Stimulated activated CD8-positive, alpha-beta memory T cell treated with anti-CD3 and anti-CD28 coated beads, Interleukin-7, amount 100 ng/mL, for 4 hours (primary cell): ENCODE data around the gene CACNA1G.

Experiments
- DNase-seq, 2 donors: peaks; one replicate each; pipeline ENCODE4 v3.0.0-alpha.2; 2020; ENCODE audit warnings: low read depth in 2 of 2

Gene CACNA1G

DNA sequence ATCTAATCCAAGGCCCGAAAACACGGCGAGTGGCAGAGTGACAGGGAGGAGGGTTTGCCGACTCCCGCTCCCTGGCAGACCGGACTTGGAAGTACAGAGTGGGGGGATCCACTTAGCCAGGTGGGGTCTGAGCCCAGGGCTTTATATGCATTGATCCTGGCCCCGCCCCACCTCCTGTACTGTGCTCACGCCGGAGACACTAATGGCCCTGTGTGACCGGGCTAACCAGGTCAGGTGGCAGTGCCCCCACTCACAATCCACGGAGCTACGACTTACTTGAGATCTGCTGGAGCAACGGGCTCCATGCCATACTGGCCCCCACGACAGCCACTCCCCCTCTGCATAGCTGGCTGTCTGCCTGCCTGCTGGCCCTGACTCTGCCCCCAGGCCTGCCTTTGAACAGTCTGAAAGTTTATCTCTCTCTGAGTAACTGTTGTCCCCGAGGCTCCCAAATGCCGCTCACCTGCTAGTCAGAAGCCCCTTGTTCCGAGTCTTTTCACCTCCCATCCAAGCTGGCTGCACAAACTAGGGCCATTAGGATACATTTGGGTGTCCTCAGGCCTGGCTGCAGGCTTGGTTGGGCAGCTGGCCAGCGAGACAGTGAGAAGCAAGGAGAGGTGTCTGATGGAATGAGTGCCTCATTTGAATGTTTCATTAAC, 28.0 kb downstream of the CACNA1G start:
- DNase-seq: no peak

GRCh38 chr17:50589095-50589705, 28.7 kb downstream of the CACNA1G start:
- DNase-seq: no peak

DNA sequence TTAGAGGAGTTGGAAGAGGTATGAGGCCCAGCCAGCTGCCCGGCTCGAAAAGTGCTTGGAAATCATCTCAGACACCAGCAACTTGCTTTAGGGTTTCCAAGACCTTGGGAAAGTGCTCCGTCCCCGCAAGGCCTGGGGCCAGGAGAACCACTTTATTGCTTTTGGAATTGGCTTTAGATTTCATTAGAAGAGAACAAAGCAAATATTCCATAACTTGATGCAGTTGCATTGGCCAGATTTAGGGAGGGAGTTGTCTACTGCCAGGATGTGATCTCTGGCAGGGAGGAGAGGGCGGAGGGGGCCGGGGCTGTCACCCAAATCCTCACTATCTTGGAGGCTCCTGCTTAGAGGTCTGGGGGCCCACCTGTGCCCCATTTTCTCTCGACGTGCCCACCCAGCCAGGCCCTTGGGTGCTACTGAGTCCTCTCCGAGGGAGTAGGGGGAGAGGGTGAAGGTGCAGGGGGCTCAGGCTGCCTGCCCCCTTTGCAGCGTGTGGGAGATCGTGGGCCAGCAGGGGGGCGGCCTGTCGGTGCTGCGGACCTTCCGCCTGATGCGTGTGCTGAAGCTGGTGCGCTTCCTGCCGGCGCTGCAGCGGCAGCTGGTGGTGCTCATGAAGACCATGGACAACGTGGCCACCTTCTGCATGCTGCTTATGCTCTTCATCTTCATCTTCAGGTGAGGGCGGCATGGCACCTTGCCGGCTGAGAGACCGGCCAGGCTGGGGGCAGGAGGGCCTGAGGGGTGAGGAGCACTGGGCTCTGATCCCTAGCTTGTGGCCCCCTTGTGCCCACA, 30.6 kb downstream of the CACNA1G start:
- DNase-seq: no peak

- no peak for DNase-seq
These were observed 32.8 kb downstream of the CACNA1G start for GRCh38 chr17:50593321-50593720.

DNA sequence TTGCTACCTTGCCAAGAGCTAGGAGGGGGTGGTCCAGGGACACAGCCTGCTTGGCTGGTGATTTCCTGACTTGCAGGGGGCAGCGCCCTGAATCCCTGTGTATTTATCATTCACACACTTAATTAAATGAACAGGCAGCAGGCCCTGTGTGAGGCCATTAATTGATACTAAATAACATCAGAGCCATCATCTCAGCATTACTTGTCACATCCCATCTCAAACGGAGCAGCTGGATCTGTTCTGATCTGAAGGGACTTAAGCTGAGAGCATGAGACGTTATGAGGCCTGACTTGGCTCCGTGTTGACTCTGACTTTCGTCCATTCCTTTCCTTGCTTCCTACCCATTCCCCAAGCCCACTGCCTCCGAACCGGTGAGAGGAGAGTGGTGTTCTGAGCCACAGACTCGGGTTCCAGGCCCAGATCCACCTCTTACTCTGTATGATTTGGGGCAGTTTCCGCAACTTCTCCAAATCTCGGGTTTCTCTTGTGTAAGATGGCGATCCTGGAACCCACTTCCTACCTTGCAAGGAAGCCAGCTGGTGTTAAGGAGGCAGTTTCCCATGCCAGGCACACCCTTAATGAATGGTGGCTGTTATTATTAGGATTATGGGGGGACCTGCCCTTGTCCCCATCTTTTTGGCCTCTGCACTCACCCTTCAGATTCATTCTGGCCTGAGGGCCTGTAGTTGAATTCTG, 33.8 kb downstream of the CACNA1G start:
- no peak for DNase-seq

- DNase-seq: no peak
These were observed 34.4 kb downstream of the CACNA1G start for GRCh38 chr17:50594892-50595291.

DNA sequence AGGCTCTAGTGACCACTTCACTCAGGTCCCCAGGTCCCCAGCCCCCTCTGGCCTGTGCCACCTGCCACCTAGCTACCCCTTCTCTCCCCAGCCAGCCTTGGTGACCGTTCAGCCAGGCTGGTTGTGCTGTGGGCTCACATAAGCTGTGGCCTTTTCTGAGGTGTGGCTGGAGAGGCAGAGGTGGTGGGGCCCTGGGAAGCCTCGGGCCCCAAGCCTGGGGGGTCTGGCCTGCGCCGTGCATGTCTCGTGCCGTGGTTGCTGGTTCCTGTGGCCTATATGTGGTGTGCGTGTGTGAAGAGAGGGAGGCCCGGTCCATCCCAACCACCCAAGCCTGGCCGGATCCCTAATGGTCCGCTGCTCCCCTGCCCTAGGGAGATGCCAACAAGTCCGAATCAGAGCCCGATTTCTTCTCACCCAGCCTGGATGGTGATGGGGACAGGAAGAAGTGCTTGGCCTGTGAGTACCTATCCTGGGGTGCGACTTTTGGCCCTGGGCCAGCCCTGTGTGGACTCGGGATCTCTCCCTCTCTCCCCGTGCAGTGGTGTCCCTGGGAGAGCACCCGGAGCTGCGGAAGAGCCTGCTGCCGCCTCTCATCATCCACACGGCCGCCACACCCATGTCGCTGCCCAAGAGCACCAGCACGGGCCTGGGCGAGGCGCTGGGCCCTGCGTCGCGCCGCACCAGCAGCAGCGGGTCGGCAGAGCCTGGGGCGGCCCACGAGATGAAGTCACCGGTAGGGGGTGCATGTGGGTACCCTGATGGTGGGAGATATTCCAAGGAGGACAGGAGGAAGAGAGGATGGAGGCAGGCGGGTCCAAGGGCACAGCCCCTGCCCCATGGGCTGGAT, 35.9 kb downstream of the CACNA1G start:
- no peak for DNase-seq

DNA sequence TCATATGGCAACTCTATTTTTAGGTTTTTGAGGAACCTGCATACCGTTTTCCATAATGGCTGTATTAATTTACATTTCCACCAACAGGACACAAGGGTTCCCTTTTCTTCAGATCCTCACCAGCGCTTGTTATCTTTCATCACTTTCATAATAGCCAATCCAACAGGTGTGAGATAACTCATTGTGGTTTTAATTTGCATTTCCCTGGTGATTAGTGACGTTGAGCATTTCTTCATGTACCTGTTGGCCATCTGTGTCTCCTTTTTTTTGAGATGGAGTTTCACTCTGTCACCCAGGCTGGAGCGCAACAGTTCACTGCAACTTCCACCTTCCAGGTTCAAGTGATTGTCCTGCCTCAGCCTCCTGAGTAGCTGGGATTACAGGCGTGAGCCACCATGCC, 38.0 kb downstream of the CACNA1G start:
- no peak for DNase-seq

DNA sequence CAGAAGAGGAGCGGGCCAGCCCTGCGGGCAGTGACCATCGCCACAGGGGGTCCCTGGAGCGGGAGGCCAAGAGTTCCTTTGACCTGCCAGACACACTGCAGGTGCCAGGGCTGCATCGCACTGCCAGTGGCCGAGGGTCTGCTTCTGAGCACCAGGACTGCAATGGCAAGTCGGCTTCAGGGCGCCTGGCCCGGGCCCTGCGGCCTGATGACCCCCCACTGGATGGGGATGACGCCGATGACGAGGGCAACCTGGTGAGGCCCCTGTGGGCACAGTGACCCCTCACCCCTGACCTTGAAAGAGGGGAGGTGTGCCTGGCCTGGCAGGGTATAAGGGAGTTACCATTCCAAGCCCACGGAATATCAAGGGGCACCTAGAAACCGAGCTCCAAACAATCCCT, 39.1 kb downstream of the CACNA1G start:
- DNase-seq: no peak

DNA sequence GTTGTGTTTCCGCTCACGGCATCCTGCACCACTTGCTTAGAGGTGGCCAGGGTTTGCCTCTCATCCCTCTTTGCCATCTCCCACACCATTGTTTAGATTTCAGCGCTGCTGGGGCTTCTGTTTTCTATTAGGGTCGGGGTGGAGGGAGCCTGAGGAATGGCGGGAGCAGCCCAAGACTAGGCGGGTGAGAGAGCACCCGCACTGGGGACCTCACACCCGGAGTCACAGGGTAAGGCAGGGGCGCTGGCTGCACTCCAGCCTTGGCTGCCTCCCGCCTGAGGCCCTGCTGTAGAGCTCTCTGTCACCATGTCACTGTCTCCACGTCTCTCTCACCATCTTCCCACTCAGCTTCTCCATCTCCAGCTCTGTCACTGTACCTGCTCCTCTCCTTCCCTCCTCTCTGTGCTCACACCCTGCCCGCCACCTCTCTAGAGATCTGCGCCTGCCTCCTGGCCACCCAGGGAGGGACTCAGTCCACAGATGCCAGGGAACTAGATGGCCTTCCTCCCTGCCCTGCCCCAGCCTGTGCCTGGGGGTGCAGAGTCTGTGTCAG, 41.4 kb downstream of the CACNA1G start:
- no peak for DNase-seq

DNA sequence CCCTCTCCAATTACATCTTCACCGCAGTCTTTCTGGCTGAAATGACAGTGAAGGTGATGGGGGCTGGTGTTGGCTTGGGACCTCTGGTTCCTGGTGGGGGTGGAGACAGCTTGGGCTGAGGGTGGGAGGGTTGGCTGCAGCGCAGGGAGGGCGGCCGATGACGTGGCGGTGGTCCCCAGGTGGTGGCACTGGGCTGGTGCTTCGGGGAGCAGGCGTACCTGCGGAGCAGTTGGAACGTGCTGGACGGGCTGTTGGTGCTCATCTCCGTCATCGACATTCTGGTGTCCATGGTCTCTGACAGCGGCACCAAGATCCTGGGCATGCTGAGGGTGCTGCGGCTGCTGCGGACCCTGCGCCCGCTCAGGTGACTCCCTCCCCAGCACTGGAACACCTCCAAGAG, 42.3 kb downstream of the CACNA1G start:
- no peak for DNase-seq

DNA sequence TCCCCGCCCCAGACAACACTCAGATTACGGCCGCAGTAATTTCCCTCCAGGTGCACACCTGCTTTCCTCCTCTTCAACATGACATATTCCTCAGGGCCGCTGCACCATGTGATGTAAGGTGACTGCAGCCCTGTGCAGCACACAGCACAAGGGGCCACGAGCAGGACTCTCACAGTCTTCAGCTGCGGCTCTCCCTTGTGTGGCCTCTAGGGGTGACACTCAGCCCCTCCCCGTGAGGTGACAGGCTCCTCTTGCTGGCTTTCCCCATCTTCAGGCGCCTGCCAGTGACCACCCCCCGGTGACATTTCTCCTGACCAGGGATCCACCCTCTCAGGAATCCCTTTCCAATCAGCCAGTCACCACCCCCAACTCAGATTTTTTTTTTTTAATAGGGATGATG, 42.8 kb downstream of the CACNA1G start:
- no peak for DNase-seq

- DNase-seq: no peak
These were observed 44.0 kb downstream of the CACNA1G start for GRCh38 chr17:50604513-50604912.

- DNase-seq: no peak
These were observed 44.9 kb downstream of the CACNA1G start for GRCh38 chr17:50605429-50605828.

- no peak for DNase-seq
These were observed 47.1 kb downstream of the CACNA1G start for GRCh38 chr17:50607522-50608175.

DNA sequence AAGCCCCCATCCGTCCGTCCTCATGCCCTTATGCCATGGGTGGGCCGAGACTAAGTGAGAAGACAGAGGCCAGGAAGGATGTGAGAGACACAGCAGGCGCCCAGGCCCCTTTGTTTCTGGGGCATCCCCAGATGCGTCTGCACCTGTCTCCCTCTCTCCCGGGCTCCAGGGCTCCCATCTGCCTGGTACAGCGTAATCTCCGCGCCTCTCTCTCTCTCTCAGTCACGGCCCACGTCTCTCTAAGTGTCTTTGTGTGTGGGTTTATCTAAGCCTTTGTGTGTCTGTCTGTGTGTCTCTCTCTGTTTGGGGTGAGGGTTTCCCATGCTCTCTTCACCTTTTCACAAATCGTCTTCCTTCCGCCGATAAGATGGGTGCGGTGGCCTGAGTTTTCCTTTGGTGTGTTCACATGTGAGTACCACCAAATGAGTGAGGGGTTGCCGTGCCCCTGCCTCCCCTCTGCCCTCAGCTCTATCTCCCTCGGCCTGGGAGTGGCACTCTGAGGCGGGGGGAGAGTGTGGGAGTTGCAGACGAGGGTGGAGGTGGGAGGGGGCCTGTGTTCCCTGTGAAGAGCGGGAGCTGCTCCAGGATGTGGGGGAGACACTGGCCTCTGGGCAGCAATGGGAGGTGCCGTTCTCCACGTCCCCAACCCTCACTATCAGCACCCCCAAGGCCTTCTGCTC, 48.3 kb downstream of the CACNA1G start:
- no peak for DNase-seq

DNA sequence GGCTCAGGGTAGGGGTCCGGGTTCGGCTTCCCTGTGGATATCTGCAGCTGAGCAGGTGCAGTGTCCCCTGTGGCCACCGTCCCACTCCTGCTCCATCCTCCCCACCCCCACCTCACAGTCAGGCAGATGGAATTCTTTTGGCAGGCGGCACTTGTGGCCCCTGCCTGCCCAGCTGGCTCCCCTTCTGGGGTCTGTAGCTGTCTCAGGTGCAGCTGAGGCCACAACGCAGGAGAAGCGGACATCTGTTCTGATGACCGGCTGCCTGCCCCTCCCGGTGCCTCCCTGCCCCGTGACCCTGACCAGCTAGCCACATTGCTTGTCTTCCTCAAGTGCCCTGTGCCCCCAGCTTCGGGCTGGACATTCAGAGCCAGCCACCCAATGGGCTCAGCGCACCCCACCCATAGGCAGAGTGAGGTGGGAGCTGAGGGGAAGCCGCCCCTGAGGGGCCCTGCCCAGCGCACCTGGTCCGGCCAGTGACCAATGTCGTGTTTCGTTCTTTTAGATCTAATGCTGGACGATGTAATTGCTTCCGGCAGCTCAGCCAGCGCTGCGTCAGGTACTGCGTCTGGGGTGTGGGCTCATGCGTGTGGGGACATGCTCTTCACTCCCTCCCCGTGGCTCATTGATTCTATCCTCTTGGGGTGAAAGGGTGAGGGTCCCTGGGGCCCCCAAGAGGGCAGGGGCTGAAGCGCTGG, 49.0 kb downstream of the CACNA1G start:
- DNase-seq: no peak

DNA sequence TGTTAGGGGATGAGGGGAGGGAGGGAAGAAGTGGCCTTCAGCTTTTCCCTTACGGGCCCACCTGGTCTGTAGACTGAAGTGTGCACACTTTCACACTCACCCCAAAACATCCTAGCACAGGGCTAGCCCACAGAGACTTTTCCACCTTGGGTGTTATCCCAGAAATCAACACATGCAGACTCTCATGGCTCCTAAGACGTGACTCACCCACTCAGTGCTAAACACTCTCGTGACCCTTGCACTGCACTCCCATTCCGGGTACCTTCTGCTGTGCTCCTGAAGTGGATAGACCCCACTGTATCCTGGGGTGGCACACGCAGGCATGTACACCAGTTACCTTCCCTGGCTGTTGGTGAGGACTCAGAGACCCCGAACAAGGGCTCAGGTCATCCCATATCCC, 51.1 kb downstream of the CACNA1G start:
- no peak for DNase-seq

DNA sequence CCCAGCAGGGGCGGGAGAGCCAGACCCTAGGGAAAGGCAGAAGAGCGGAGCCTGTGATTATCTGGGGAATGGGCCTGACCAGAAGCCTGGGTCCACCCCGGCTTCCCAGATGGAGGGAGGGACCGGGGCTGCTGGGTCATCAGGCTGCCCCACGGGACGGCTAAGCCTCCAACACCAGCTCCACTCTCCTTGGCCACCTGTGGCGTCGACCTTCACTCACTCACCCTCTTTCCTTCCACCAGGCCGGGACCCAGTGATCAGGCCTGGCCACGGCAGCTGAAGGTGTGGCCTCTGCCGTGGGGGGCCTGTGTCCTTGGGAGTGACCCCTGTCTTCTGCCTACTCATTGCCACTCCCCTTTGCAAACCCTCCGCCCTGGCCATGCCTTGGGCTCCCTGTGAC, 51.8 kb downstream of the CACNA1G start:
- DNase-seq: no peak
